Liver (tissue), 9 donors: ENCODE results near the gene KIF14. TPM values are rescaled to one million over a fixed set of nuclear protein-coding genes. Genes with fewer than 3 reads are reported as not detected.

Source experiments
- DNase-seq: peaks from one replicate; pipeline ENCODE4 v3.0.0-alpha.2; 2017; ENCODE audit warnings: low spot score
- H3K27ac ChIP-seq, 2 donors: one replicate each; pipeline ENCODE4 v1.7.0; 2013; ENCODE audit warnings: inconsistent platforms in 2 of 2, low read length in 2 of 2, control low read depth in 1 of 2, low read depth in 1 of 2, mild to moderate bottlenecking in 1 of 2
- H3K27me3 ChIP-seq, 4 donors: one replicate each; pipeline versions ENCODE4 v1.6.1 to v1.7.0; 2013; ENCODE audit warnings: low read length in 3 of 4, inconsistent platforms in 1 of 4, mild to moderate bottlenecking in 1 of 4, moderate library complexity in 1 of 4; ENCODE audit not compliant: control insufficient read depth in 4 of 4, insufficient read depth in 4 of 4
- H3K36me3 ChIP-seq, 4 donors: one replicate each; pipeline versions ENCODE4 v1.6.1 to v1.7.0; 2013; ENCODE audit warnings: low read length in 3 of 4, mild to moderate bottlenecking in 3 of 4, low read depth in 1 of 4, moderate library complexity in 1 of 4; ENCODE audit not compliant: control insufficient read depth in 4 of 4, insufficient read depth in 3 of 4
- H3K4me1 ChIP-seq, 4 donors: one replicate each; pipeline versions ENCODE4 v1.6.1 to v1.7.0; 2013; ENCODE audit warnings: low read length in 3 of 4, mild to moderate bottlenecking in 3 of 4, moderate library complexity in 1 of 4; ENCODE audit not compliant: control insufficient read depth in 4 of 4, insufficient read depth in 4 of 4
- H3K4me3 ChIP-seq, 3 donors: one replicate each; pipeline versions ENCODE4 v1.6.1 to v1.7.0; 2013; ENCODE audit warnings: low read length in 3 of 3, control low read depth in 1 of 3, low read depth in 1 of 3, mild to moderate bottlenecking in 1 of 3
- H3K9ac ChIP-seq, 2 donors: one replicate each; pipeline ENCODE4 v1.7.0; 2013; ENCODE audit warnings: low read length in 2 of 2, mild to moderate bottlenecking in 2 of 2, moderate library complexity in 2 of 2, control low read depth in 1 of 2, low read depth in 1 of 2
- H3K9me3 ChIP-seq, 4 donors: one replicate each; pipeline versions ENCODE4 v1.6.1 to v1.7.0; 2013; ENCODE audit warnings: low read length in 3 of 4; ENCODE audit not compliant: control insufficient read depth in 4 of 4
- ATF3 ChIP-seq: IDR thresholded peaks from 2 replicates; pipeline ENCODE4 v1.6.1; 2016; ENCODE audit warnings: antibody characterized with exemption
- FOXA1 ChIP-seq: IDR thresholded peaks from 2 replicates; pipeline ENCODE4 v1.6.1; 2016; ENCODE audit warnings: antibody characterized with exemption
- FOXA2 ChIP-seq: IDR thresholded peaks from 2 replicates; pipeline ENCODE4 v1.6.1; 2016; ENCODE audit warnings: antibody characterized with exemption
- GABPA ChIP-seq, 2 donors: IDR thresholded peaks in 1 of 2; conservative IDR thresholded peaks in 1 of 2; 2 replicates each; pipeline ENCODE4 v1.6.1; 2016; ENCODE audit warnings: antibody characterized with exemption in 2 of 2, mild to moderate bottlenecking in 1 of 2, moderate library complexity in 1 of 2
- HNF4A ChIP-seq, 2 donors: conservative IDR thresholded peaks; 2 replicates each; pipeline ENCODE4 v1.6.1; 2016; ENCODE audit warnings: antibody characterized with exemption in 2 of 2, mild to moderate bottlenecking in 2 of 2
- HNF4G ChIP-seq: IDR thresholded peaks from 2 replicates; pipeline ENCODE4 v1.6.1; 2016; ENCODE audit warnings: antibody characterized with exemption
- JUND ChIP-seq, 2 donors: IDR thresholded peaks; 2 replicates each; pipeline ENCODE4 v1.6.1; 2016; ENCODE audit warnings: antibody characterized with exemption in 2 of 2
- NR2F2 ChIP-seq: IDR thresholded peaks from 2 replicates; pipeline ENCODE4 v1.6.1; 2016; ENCODE audit warnings: antibody characterized with exemption
- RAD21 ChIP-seq, 2 donors: IDR thresholded peaks; 2 replicates each; pipeline ENCODE4 v1.6.1; 2016; ENCODE audit warnings: antibody characterized with exemption in 2 of 2, mild to moderate bottlenecking in 2 of 2
- RXRA ChIP-seq, 2 donors: IDR thresholded peaks; 2 replicates each; pipeline ENCODE4 v1.6.1; 2017 to 2018; ENCODE audit warnings: antibody characterized with exemption in 2 of 2, mild to moderate bottlenecking in 1 of 2
- SP1 ChIP-seq: IDR thresholded peaks from 2 replicates; pipeline ENCODE4 v1.6.1; 2018; ENCODE audit warnings: antibody characterized with exemption, mild to moderate bottlenecking
- TAF1 ChIP-seq: conservative IDR thresholded peaks from 2 replicates; pipeline ENCODE4 v1.6.1; 2016; ENCODE audit warnings: antibody characterized with exemption, mild to moderate bottlenecking
- YY1 ChIP-seq: IDR thresholded peaks from 2 replicates; pipeline ENCODE4 v1.6.1; 2016; ENCODE audit warnings: antibody characterized with exemption, mild to moderate bottlenecking
- WGBS: extraction: QIAGEN DNeasy Blood & Tissue Kit; methylation state at CpG from one replicate; pipeline ENCODE4 v1.1.7; 2013; 5-methylcytosine and 5-hydroxymethylcytosine counted together
- polyA plus RNA-seq, 2 donors: library from polyadenylated mRNA; stranded (reverse) in 1 of 2; unstranded in 1 of 2; fragments of 200-250 nt in 1 of 2; fragments of >200 nt in 1 of 2; fragmentation: Nextera tagmentation in 1 of 2; extraction: Ambion mirVana in 1 of 2; gene quantifications; one replicate each; pipeline versions ENCODE4 v1.2.1 to v1.2.3, GENCODE V29; 2013 to 2015
- total RNA-seq, 2 donors: library from RNA; depleted of rRNA; stranded (reverse); fragments of >200 nt; gene quantifications; one replicate each; pipeline ENCODE4 v1.2.3, GENCODE V29; 2014
- TF ChIP-seq, protein P1 (sequence below): fragments of 150-350 bp; IDR thresholded peaks from 2 replicates; pipeline ENCODE4 v1.5.1; 2017; ENCODE audit warnings: improper control_type of control experiment, low read depth, low read length; ENCODE audit not compliant: missing input control
- TF ChIP-seq, protein P2 (sequence below): IDR thresholded peaks from 2 replicates; pipeline ENCODE4 v1.6.1; 2016; ENCODE audit warnings: antibody characterized with exemption
- TF ChIP-seq, protein P3 (sequence below): IDR thresholded peaks from 2 replicates; pipeline ENCODE4 v1.6.1; 2016; ENCODE audit warnings: antibody characterized with exemption
- donor health status: healthy.
- donor health status: healthy.
- donor health status: healthy.
- donor health status: healthy.
- donor health status: healthy.

The KIF14 gene
- total and polyA plus RNA-seq, 4 donors, result 0.13 to 8.8 (median 0.22) TPM

DNA sequence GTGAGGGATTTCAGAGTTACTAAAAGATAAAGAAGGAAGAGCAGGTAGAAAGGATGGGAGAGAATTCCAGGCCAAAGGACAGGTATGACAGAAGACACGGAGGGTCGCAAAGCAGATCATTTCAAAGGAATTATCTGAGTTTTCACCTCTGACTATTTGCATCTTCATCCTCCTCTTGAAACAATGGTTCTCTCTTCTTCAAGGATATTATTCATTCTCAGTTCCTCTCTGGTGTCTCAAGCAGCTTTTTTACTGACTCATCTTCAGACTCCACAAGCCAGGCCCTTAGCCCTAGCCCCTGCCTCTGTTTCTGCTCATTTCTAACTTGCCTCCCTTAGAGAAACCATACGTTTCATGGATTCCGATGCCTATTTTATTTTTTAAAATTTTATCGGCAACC lies 34.1 kb upstream of the KIF14 start (continued):
- TF ChIP-seq FOXA1 (no peak), HNF4G (no peak), JUND (IDR thresholded peaks at IDR 0.05) (no peak), HNF4A (conservative IDR thresholded peaks at IDR 0.05) (no peak), YY1 (no peak), SP1 (no peak), NR2F2 (no peak), ATF3 (no peak)
- TF ChIP-seq, protein P1, sequence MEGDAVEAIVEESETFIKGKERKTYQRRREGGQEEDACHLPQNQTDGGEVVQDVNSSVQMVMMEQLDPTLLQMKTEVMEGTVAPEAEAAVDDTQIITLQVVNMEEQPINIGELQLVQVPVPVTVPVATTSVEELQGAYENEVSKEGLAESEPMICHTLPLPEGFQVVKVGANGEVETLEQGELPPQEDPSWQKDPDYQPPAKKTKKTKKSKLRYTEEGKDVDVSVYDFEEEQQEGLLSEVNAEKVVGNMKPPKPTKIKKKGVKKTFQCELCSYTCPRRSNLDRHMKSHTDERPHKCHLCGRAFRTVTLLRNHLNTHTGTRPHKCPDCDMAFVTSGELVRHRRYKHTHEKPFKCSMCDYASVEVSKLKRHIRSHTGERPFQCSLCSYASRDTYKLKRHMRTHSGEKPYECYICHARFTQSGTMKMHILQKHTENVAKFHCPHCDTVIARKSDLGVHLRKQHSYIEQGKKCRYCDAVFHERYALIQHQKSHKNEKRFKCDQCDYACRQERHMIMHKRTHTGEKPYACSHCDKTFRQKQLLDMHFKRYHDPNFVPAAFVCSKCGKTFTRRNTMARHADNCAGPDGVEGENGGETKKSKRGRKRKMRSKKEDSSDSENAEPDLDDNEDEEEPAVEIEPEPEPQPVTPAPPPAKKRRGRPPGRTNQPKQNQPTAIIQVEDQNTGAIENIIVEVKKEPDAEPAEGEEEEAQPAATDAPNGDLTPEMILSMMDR, result no peak
- TF ChIP-seq, protein P2, sequence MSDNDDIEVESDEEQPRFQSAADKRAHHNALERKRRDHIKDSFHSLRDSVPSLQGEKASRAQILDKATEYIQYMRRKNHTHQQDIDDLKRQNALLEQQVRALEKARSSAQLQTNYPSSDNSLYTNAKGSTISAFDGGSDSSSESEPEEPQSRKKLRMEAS, result no peak

GRCh38 chr1:200653022-200653462 lies 32.5 kb upstream of the KIF14 start:
- WGBS, result 81% methylated on average over 5 of the region's 5 CpGs
- Histone ChIP-seq H3K9me3 (no peaks in the 10 kb centered on the region), H3K27ac (no peak overlapping the region), H3K27me3 (no peaks in the 10 kb centered on the region), H3K9ac (no peak overlapping the region), H3K4me1 (no peaks in the 10 kb centered on the region), H3K36me3 (peaks cover 4 to 30% (median 15%) of the 10 kb centered on the region in 4 donors), H3K4me3 (no peak overlapping the region)
- TF ChIP-seq, protein P3, sequence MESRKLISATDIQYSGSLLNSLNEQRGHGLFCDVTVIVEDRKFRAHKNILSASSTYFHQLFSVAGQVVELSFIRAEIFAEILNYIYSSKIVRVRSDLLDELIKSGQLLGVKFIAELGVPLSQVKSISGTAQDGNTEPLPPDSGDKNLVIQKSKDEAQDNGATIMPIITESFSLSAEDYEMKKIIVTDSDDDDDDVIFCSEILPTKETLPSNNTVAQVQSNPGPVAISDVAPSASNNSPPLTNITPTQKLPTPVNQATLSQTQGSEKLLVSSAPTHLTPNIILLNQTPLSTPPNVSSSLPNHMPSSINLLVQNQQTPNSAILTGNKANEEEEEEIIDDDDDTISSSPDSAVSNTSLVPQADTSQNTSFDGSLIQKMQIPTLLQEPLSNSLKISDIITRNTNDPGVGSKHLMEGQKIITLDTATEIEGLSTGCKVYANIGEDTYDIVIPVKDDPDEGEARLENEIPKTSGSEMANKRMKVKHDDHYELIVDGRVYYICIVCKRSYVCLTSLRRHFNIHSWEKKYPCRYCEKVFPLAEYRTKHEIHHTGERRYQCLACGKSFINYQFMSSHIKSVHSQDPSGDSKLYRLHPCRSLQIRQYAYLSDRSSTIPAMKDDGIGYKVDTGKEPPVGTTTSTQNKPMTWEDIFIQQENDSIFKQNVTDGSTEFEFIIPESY, result no peak
- TF ChIP-seq GABPA (IDR thresholded peaks at IDR 0.05 in 1 of 2, conservative IDR thresholded peaks at IDR 0.05 in 1 of 2) (no peak), TAF1 (no peak), RXRA (IDR thresholded peaks at IDR 0.05) (no peak), FOXA1 (no peak), HNF4A (conservative IDR thresholded peaks at IDR 0.05) (no peak), RAD21 (IDR thresholded peaks at IDR 0.05) (no peak), NR2F2 (no peak), FOXA2 (no peak), SP1 (no peak), YY1 (no peak)
- TF ChIP-seq, protein P2, result no peak
- TF ChIP-seq, protein P1, result no peak
- no peak for DNase-seq
